Measurements from ENCODE around the gene RAD9A.

Gene RAD9A

GRCh38 chr11:67415501-67416304, 23.9 kb downstream of the RAD9A start, which contains the start of gene CARNS1:
TSS of gene CARNS1 (plus strand) at chr11:67415678. CDS start at chr11:67416200, 522 bp downstream.
- TF ChIP-seq CTCF (IDR thresholded peaks at IDR 0.05; ENCODE audit: low read depth, low read length) = no peak
- H3K4me3 ChIP-seq (ENCODE audit: low read depth, low read length) = no peak within 1 kb of the TSS

- H3K4me3 ChIP-seq (ENCODE audit: low read depth, low read length) = no peak overlapping the region
- TF ChIP-seq CTCF (IDR thresholded peaks at IDR 0.05; ENCODE audit: low read depth, low read length) = no peak
These were observed 24.9 kb downstream of the RAD9A start for GRCh38 chr11:67416416-67417335.

GRCh38 chr11:67417425-67417824, 25.6 kb downstream of the RAD9A start:
- no peak for TF ChIP-seq CTCF (IDR thresholded peaks at IDR 0.05; ENCODE audit: low read depth, low read length)

GRCh38 chr11:67418476-67419281, 26.9 kb downstream of the RAD9A start:
- TF ChIP-seq CTCF (IDR thresholded peaks at IDR 0.05; ENCODE audit: low read depth, low read length) = no peak
- H3K4me3 ChIP-seq (ENCODE audit: low read depth, low read length) = no peak overlapping the region

More at GRCh38 chr11:67417425-67417824, 25.6 kb downstream of the RAD9A start:
- H3K4me3 ChIP-seq (ENCODE audit: low read depth, low read length) = no peak overlapping the region

- H3K4me3 ChIP-seq (ENCODE audit: low read depth, low read length) = no peak overlapping the region
- no peak for TF ChIP-seq CTCF (IDR thresholded peaks at IDR 0.05; ENCODE audit: low read depth, low read length)
These were observed 27.7 kb downstream of the RAD9A start for GRCh38 chr11:67419325-67420049.

- peak overlapping the region; percentile 43 for H3K4me3 ChIP-seq (ENCODE audit: low read depth, low read length)
These were observed 28.4 kb downstream of the RAD9A start for GRCh38 chr11:67420147-67420645.

More at GRCh38 chr11:67420147-67420645, 28.4 kb downstream of the RAD9A start:
- TF ChIP-seq CTCF (IDR thresholded peaks at IDR 0.05; ENCODE audit: low read depth, low read length) = no peak
